Measurements from ENCODE around the gene IZUMO3.
"Not testable (repeated sequence)": the region's sequence is repeated elsewhere in the genome, so short reads cannot be mapped to it uniquely, and the experiment has no call there.

Gene IZUMO3, protein sequence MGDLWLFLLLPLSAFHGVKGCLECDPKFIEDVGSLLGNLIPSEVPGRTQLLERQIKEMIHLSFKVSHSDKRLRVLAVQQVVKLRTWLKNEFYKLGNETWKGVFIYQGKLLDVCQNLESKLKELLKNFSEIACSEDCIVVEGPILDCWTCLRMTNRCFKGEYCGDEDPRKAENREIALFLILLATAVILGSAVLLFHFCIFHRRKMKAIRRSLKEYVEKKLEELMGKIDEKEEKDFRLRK

DNA sequence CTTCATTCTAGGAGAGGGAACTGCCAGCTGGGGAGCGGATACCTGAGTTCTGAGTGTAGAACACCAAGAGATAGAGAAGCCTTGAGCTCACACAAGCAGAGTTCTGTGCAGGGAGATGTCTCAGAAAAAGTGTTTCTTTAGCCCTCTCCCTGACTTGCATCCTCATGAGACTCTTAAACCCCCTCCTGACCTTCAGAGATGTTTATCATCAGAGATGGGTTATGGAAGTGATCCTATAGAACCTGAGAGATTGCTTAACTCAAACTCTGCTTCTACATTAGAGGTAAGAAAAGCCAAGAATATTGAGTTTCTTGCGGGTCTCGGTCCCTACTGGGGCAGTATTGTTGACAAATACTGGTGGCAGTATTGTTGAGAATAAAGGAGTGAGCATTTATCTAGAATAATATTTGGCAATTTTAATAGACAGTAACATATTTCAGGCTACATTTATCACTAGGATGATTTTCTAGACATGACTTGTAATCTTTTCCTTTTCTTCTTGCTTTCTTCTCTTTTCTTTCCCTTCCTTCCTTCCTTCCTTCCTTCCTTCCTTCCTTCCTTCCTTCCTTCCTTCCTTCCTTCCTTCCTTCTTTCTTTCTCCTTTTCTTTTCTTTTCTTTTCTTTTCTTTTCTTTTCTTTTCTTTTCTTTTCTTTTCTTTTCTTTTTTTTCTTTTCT, at the start of gene IZUMO3:
TSS of gene IZUMO3 (minus strand) at position 51 of the 676 bp plus-strand sequence. CDS start 248 bp downstream, outside the sequence.
- no peak for DNase-seq

DNA sequence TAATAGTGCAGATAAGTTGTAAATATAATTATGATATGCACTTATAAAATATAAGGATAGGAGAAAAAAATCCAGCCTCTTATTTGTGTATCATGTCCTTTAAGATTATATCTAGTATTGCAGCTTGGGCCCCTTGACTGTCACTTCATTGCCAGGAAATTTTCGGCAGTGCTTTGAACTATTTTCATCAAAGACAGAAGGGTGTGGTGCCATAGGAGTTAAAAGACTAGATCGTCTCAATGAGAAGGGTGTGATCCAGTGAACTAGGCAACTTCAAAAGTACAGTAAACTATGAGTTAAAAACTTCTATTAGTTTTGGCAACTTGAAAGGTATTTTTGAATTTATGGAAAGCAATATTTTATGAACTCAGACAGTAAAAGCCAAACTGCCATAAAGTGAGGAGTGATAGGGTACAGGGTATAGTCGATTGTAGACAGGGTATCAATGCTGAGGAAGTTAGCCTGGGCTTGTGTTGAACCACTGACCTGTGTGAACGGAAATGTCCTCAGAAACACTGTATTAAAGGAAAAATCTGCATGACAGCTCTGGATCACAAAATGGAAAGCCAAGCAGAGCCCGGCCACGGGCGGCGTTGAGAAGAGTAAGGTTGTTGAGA, 48.6 kb upstream of the IZUMO3 start:
- no peak for DNase-seq

DNA sequence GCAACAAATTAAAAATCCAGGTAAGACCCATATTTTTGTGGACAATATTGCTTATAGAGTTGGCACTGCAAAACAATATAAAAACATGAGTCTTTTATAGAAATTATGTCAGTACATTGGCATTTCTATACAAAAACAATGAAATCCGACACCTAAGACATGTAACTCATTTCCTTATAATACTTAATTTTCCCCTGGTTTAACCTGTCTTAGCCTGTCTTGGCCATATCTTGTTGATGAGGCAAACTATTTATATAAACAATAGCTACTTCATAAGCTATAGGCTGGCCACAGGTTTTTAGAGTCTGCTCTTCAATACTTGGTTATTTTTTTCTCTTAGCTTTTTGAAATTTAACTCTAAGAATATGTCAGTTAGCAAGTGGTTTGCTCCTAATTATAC, 44.7 kb upstream of the IZUMO3 start:
- DNase-seq: no peak

DNA sequence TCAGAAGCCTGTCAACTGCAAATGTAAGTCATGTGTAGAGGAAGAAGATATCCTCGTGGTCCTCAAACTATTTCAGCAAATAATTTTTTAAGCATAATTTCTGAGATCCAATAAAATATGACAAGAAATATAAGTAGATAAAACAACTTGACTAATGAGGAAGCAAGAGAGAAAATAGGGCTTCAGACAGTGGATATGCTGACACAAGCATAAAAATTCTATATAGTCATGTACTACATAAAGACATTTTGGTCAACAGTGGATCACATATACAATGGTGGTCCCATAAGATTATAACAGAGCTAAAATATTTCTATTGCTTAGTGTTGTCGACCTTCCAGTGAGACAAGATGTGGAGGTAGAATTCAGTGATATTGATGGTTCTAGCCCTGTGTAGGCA, 42.2 kb upstream of the IZUMO3 start:
- no peak for DNase-seq

DNA sequence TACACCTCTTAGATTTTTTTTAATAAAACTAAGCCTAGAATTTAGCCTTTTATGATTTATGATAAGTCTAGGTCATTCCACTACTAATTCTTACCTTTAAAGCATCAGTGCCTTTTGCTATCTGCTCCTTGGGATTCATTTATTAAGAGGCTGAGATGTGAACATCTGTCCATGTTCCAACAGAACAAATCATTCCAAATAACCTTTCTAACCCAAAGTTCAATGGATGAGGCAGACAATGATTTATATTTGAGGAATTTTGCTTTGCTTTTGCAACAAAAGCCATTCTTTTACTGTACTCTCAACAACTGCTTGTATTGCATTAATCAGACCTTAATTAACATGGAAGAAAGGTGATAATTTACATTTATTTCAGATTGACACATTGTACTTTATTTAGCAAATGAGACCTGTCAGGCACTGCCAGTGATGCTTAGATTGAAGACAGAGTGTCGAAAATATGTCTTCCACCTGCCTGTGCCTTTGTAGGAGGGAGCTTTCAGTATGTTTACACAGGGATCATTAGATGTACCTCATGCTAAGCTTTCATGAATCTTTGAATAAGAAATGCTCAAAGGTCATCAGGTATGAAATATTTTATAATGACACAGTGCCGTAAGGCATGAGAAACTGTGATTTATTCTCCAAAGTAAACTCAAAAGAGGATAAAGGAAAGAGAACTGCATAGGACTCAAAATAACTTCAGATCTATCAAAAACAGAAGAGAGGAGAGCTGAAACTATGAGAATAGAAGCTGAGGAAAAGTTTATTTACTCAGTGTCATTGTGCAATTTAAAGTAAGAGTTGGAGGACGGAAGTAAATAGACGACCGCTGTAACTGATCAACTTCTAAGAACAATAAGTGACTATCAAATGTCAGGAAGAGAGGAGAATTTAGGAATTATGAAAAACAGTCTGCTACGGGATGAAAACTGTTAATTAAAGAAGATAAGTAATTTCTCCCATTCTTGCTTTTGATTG, 36.7 kb upstream of the IZUMO3 start:
- DNase-seq: no peak

DNA sequence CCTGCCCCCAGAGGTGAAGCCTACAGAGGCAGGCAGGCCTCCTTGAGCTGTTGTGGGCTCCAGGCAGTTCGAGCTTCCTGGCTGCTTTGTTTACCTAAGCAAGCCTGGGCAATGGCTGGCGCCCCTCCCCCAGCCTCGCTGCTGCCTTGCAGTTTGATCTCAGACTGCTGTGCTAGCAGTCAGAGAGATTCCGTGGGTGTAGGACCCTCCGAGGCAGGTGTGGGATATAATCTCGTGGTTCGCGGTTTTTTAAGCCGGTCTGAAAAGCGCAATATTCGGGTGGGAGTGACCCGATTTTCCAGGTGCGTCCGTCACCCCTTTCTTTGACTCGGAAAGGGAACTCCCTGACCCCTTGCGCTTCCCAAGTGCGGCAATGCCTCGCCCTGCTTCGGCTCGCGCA, 34.3 kb upstream of the IZUMO3 start:
- DNase-seq: not testable (repeated sequence)

DNA sequence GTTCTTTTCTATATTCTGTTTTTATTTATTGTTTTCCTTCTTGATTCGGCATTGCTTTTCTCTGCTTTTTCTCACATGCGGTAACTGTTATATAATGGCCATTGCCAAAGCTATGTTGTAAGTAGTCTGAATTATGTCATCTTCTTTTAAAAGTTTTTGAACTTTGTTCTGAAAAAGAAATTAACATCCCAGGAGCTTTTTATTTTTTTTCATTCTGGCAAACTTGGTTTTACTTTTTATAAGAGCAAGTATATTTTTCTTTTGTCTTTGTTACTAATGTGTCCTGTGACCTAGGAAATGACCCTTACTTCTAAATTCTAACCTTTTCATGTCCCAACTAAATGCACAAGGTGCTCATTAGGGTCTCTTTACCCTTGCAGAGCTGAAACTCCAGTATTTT, 26.7 kb upstream of the IZUMO3 start:
- DNase-seq: no peak

DNA sequence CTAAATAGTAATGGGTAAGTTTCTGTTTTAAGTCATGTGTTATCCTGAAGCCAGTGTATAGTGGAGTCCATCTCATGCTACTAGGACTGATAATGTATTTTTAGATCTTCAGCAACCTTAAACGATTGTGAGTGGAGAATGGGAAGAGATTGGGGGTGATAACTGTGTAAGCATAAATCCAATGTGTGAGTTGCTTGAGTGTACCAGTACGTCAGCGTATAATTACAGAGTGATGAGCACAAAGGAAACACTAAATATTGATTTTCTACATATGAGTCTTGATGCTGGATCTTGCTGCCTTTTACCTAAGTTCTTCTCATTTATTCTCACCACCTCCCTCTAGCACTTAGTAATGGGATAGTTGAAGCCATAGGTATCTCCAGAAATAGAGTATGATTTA, 16.3 kb upstream of the IZUMO3 start:
- no peak for DNase-seq

DNA sequence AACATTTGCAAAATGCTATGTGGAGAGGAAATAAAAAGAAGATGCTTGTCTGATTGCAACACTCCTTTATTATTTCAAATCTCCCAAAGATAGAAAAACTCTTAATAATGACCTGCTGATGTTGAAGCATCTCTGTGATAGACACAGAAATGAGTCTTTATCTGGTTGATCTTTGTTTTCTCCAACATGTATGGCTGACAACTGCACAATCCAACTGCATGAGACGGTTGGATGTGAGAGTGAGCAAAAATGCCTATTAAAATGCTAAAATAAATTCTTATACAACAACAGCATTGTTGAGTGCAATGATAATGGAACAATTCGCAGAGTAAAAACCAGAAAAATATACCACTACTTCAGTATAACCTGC, 7.5 kb upstream of the IZUMO3 start:
- DNase-seq: no peak

DNA sequence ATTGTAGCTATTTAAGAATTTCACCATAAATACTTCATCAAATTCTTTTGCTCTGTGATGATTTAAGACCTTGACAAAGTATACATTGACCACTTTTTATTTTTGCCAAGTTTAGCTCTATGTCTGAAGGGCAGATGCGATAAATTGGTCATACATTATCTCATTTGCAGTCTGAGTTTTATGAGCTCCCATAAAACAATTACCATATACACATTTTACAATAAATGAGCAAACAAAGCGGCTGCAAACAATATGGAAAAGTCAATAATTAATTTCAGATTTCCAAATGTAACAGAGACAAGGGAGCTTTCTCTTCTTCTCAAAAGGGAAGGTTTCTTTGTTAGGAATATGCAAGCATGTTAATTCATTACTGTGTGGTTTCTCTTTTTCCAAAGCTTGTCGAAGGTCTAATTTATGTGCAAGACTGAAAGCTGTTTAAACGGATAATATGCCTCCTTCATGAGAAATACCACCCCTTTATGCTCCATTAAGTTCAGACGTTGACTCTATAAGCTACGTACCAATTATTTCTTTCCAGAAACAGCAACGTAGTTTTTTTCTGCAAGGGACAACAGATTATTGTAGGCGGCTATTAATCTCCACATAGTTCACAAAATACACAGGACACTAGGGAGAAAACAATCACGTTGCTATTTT, 7.0 kb upstream of the IZUMO3 start:
- no peak for DNase-seq

DNA sequence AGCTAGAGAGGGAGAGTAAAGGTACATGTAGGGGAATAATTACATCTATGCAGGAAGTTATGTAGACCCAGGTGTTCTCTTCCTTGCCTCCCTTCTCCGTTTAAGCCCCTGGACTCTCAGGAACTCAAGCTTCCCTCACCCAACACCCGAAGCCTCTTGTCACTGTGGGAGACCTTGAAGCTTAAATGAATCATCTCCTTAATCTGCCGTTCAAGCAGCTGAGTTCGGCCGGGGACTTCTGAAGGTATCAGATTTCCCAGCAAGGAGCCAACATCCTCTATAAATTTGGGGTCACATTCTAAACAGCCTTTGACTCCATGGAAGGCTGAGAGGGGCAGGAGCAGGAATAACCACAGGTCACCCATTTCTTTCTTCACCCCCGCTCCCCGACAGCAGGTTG, 412 bp downstream of the IZUMO3 start:
- DNase-seq: no peak

DNA sequence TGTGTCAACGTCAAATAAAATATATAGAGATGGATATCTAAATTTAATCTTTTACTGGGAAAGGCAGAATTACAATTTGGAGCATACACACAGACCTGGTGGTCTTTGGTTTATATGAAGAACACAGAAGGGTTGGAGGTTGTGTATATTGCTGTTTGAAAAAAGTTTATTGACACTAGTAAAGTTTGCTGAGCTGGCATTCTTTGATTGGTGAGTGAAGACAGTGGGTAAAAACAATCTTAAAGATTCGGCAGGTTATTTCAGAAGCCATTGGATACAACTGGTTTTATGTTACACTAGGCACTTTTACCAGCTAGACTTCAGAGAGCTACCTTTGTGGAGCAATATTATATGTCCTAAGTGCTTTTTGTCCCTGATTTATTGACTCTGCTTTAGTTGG, 27.2 kb downstream of the IZUMO3 start:
- no peak for DNase-seq

DNA sequence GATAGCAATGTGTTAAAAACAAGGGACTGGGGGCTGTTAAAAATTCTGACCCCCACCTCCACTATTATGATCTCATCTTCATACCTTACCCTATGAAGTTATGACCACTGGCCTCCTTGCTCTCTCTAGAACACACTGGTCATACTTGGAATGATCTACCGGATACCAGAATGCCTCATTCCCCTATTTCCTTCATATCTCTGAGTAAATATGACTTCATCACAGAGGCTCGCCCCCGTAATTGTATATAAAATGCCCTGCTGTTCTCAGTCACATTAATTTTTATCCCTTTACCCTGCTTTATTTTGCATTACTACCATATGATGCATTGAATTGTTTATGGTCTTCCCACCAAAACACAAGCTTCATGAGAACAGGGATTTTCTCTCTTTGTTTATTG, 29.2 kb downstream of the IZUMO3 start:
- no peak for DNase-seq

DNA sequence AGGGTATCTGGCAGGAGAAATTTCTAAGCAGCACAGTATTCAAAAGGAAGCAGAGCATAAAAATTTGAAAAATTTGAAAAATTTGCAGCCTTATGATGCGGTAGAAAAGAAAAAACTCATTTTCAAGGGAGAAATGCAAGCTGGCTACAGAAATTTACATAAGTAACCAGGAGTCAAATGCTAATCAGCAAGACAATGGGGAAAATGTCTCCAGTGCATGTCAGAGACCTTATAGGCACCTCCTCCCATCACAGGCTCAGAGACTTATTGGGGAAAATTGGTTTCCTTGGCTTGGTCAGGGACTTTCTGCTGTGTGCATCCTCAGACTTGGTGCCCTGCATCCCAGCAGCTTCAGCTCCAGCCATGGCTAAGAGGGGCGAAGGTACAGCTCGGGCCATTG, 35.8 kb downstream of the IZUMO3 start:
- no peak for DNase-seq

DNA sequence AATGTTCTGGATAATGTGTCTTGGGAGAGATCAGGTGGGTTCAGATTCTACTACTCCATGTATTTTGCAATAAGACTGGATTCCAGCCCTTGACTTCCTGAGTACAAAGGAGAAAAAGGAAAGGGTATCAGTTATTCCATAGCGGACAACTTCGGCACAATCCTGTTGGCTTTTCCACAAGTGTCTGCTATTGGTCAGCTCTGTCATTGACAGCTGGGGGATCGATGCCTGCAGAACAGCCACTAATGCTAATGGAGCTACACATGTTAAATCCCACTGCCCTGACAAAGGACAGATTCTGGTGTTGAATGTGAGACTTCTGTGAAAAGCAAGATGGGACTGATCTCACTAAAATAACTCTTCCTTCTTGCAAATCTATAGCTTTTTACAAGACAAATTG, 41.2 kb downstream of the IZUMO3 start:
- DNase-seq: no peak

DNA sequence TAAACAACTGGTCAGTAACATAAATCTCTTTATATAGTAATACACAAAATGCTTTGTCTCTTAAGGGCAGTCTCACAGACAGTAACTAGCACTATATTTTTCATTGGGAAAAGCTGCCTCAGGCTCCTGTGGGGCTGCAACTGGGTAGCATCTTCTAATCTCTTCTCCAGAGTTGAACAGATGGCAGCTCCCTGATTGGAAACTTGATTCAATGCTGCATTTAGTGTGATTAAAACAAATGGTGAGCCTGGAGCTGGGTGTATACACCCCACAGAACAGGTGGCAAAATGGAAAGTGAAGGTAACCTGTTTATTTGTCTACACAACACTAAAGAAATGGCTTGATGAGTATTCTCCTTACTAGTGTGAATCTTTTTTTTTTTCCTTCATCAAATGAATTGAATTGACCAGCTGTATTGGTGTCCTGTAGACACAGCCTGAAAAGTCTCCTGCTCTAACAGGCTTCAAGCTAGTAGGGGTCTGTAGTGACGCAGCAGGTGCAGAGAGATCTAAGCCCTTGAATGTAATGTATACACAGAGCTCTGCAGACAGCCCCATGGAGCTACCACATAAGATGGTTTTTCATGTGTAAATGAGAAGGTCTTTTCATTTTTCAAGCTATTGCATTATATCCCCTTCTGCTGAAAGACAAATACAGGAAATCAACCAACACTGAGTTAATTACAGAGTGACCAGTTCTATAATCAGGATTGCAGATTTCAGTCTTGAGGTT, 43.3 kb downstream of the IZUMO3 start:
- no peak for DNase-seq

DNA sequence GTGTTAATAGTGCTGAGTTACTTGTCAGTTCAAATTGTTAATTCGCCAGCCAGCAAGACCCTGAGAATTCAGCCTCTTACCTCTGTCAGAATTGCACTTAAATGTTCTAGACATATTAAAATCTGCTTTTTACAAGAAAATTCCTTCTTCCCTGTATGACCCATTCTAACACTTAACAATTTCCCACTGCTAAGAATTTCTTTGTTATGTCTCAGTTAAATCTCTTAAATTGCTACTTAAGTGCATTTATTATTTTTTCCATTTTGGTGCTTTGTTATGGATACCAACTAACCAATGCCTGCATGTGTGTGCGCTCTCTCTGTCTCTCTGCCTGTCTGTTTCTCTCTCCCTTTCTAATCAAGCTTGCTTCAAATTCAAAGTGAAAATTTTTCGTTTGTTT, 44.9 kb downstream of the IZUMO3 start:
- DNase-seq: no peak

DNA sequence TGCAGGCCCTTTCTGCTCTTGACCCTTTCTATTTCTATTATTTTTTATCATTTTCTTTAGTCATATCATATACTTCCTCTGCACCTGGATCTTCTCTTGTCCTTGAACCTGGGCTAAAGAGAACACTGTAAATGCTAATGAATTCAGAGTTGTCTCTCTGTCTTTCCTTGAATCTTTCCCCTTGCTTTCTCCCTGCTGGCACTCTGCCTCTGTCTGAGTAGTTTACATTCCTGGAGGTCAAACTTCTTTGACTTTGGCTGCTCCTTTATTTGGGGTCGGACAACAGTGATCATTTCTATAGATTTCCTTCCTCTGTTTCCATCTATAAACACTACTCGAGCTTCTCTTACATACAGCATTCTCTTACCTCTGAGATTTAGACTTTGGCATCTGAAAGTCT, 47.1 kb downstream of the IZUMO3 start:
- DNase-seq: no peak

DNA sequence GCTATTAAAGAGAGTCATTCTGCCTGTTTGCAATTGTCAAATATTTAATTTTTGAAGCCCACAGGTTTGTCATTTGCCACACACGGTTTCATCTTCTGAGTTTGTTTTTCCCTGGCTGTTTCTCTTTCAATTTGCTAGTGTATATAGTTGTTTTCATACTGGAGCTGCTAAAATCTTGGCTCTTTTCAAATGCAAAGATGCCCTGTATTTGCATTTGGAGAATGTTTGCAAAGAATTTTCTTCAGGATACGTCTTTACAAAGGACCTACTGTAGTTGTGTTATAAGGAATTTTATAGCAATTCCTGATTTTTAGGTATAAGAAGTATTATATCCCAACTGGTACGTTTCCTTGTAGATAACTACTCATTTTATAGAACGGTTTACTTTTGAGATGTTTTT, 48.0 kb downstream of the IZUMO3 start:
- DNase-seq: no peak
